Hepatic stellate cell (primary cell): Measurements from ENCODE around the gene FAM107B.
A peak's percentile ranks its signal among the peaks of the same experiment; 100 is the strongest.

Experiments
- DNase-seq: peaks from one replicate; pipeline ENCODE4 v3.0.0; 2011; ENCODE audit warnings: low spot score

The FAM107B gene

GRCh38 chr10:14533295-14533694 is 241.4 kb downstream of the FAM107B start:
- DNase-seq = no peak

DNA sequence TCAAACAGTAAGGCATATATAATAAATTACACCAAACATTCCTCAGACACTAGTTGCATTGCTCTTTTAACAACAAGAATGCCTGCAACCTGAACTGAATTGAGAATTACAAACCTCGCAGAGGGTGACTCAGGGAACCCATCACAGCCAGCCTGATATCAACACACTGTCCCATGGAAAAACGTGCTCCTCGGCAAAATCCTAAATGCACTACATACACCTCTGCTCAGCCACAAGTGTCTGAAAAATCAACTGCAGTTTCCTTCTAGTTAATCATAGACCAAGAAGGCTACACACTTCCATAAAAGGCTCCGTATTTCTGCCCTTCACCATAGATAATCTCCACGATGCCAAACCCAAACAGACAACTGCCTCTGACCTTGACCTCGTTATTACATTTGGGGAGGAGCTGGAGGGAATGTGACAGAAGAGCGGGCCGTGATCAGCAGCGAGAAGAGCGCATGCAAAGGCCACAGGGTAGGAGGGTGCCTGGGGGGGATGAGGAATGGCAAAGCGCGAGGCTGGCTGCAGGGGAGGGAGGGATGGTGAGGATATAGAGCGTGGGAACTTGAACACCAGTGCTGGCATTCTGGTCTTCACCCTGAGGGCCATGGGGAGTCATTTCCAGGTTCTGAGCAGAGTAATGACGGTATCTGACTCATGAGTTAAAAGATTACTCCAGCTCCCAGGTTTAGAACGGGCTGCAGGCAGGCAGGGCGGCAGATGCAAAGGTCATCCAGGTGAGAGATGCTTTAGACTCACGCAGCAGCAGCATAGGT is 242.0 kb downstream of the FAM107B start:
- no peak for DNase-seq

- DNase-seq = no peak
These were observed 242.7 kb downstream of the FAM107B start for GRCh38 chr10:14531974-14532373.

GRCh38 chr10:14530465-14530864 is 244.2 kb downstream of the FAM107B start:
- DNase-seq = peak; percentile 21

- DNase-seq = no peak
These were observed 245.3 kb downstream of the FAM107B start for GRCh38 chr10:14529351-14529750.

DNA sequence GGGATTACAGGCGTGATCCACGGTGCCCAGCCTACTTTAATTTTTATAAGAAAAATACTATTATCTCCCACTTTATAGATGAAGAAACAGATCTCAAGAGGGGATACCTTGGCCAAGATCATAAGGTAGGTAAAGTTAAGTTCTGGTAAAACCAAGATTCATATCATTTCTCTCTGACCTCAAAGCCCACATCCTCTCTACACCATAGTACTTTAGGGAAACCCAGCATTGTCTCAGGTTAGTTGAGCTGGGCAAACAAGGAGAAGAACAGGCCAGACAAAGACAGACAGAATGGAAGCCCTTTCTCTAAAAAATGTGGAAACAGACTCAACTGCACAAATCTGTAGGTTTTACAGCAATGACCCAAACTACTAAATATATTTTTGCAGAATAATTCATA is 246.2 kb downstream of the FAM107B start:
- DNase-seq = no peak

GRCh38 chr10:14527915-14528314 is 246.8 kb downstream of the FAM107B start:
- DNase-seq = no peak

DNA sequence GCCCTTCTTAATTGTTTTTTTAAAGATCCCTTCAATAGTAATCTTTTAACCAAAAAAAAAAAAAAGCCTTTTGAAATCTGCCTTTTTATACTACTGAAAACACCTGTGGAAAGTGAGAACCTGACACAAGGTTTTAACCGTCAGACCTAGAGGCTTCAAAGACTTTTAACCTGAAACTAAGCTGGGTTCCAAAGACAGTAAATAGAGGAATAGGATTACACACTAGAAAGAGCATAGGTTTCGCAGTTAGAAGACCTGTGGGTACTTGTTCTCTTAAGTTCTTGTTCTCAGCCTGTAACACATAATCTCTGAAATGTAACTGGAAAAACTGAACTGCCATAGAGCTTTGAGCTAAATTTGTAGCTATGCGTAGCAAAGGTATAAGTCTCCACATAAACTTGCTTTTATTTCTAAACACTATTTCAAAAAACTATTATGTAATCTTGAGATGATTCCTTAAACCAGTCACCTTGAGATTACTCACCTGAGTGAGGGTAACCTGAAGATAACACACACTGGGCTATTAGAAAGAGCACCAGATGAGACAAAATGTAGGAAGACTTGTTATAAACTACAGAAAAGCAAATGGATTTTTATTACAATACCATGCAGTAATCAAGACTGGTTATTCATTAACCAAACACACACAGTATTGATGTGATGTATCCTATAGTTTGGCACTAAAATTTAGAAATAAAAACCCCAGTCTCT is 247.4 kb downstream of the FAM107B start:
- DNase-seq = no peak

DNA sequence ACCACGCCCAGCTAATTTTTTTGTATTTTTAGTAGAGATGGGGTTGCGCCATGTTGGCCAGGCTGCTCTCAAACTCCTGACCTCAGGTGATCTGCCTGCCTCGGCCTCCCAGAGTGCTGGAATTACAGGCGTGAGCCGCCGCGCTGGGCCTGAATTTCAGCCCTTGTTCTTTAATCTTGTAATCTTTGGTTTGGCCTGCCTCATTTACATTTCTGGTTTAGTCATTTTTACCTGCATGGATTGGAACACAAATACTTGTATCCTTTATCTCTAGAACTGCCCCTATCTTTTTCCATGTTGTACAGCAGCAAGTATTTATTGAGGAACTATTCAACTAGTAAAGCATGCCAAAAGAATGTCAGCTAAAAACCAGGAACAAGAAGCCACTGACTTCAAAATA is 248.4 kb downstream of the FAM107B start:
- DNase-seq = no peak

DNA sequence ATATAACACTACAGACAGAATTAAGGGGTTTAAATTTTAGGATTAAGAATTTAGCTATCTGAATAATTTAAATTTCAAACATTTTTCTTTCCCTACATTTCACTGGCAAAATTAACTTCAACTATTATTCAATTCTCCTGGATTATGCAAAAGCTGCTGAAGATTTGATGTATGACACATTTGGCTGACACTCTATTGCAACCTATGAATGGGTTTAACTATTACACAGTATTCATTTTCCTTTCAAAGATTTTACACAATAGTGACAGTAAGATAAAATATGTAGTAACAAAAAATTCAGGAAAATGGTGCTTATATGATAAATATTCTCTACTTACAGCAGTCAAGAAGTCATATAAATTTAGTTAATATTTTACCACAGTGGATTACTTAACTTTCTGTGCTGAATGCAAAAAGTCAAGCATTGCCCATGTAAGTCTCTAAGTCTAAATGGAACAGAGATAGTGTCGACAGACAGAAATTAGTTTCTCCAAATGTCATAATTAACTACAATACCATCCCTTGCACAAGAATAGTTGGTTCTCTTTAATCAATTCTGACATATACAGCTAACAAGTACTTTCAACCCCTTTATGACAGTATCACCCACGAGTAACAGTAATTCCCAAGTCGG is 249.9 kb downstream of the FAM107B start:
- DNase-seq = no peak

DNA sequence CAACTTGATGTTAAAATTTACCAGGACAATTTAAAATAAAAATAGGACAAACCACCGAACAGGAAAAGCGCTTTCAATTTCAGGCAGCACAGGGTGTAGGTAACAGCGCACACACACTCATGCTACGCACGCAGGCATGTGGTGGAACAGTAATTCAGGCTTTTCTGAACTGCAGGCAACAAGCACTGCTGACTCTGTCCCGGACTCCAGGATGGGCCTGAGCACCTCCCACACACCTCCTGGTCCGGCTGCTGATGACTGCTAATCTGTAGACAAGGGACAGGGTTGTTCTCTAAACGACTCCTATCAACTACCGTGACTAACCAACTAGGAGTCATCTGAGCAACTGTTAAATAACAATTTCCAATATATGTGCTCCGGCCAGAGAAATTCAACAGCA is 251.4 kb downstream of the FAM107B start:
- no peak for DNase-seq

DNA sequence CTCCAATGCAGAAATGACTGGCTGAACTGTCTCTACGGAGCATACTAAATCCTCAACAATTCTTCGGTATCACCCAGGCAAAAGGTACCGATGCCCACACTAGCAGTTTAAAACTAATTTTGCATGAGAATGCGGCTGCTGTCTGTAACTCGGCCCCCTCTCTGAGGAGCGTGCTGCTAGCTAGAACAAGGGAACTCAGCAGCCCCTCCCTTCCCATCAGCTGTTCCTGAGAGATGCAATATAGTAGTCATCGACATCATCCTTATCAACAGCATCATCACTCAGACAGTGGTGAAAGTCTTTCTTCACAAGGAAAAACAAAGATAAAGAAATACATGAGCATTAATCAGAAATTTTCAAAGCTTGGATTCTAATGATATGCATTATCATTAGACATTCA is 254.9 kb downstream of the FAM107B start:
- no peak for DNase-seq

DNA sequence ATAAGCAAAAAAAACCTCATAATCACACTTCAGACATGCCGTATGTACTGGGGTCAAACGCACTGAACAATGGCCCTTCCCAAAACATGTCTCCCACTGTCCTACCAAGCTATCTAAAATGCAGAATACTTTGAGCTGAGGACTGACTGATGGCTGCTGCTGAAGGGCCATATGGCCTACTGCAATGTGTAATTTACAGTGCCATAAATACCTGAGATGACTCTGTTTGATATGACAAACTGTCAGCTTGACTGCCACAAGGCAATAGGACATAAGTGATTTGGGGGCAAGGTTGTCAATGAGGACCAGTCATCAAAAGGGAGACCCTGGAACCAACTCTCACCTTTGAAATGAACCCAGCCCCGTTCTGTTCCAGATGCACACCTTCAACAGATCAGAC is 256.5 kb downstream of the FAM107B start:
- no peak for DNase-seq

- DNase-seq = no peak
These were observed 261.6 kb downstream of the FAM107B start for GRCh38 chr10:14513123-14513522.

GRCh38 chr10:14510346-14510745 is 264.4 kb downstream of the FAM107B start:
- no peak for DNase-seq

DNA sequence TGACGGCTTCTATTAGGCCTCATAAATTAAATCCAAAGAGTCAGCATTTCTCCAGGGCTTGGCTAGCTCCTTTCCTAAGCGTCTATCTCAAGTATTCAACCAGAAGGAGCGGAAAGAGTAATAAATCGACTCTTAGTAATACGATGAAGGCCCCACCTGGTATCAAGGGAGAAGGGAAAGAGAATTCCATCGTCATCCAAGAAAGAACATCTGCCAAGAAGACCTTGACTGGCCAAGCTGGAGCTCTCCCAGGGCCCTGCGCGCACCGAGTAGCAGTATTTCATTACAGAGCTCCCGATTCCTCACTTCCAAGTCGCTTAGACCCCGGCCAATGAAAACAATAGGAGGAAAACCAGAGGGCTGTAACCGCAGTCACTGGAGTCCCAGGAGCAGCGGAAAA is 266.0 kb downstream of the FAM107B start:
- DNase-seq = no peak

DNA sequence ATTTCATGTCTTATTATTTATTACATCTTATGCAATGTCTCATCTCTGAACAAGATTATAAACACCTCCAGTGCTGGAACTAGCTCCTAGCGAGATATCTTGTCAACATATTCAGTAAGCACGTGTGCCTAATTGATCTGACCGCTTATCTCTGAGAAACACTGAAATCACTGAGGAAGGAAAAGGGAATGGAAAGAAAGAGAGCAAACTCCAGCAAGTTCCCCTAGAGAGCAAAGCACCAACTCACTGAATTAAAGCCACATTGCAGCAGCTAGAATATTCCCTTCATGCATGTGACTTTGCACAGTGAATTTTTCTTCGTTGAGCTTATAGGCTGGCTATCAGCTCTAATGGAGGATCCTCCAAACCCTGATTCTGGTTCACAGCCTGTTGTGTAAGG is 266.9 kb downstream of the FAM107B start:
- no peak for DNase-seq

DNA sequence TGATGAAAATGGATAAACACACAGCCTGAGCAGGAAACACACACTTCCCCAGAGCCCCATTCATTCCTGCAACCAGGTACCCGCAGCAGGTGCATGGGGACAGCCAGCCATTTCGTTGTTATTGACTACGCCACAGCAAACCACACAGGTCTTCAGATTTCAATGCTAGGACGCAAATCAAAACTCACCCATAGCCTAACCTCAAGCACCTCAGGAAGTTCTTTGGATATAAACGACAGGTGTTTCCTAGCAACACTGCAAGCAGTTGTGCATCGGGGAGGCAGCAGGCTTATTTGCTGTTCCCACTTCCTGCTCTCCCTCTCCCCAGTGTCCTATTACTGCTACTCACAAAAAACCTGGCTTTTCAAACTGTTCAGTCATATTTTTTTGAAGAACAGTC is 267.5 kb downstream of the FAM107B start:
- no peak for DNase-seq

DNA sequence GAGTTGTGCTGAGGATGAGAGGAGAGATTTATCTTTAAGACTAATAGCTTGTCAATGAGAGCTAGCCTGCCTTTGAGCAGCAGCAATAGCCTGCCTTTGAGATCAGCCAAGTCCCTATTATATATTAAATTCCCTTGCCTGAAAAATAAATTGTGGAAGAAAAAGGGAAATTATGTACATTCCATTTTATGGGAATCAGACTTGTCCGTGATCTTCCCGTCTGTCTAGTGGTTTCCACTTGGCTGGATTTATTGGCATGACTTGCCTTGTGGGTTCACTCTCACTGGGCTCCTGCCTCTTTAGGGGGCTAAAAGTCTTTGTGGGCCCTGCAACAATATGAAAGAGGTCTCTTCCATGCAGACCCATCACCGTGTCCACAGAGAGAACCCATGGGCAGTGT is 272.3 kb downstream of the FAM107B start:
- no peak for DNase-seq

GRCh38 chr10:14500172-14500765 is 274.4 kb downstream of the FAM107B start:
- no peak for DNase-seq

DNA sequence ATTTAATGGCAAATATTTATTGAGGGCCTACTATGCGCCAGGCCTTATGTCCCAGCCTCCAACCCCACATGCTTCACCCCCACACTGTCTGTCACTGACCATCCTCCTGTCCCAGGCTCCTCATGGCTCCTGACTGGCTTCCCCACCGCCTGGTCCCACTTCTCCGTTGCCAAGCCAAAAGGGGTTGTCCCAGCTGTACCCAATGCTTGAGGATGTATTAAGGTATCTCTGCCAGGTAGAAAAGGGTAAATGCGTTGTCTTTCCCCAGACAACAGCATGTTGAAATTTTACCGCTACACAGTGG is 275.1 kb downstream of the FAM107B start:
- no peak for DNase-seq

- DNase-seq = no peak
These were observed 276.4 kb downstream of the FAM107B start for GRCh38 chr10:14498326-14498725.

GRCh38 chr10:14491811-14492210 is 282.9 kb downstream of the FAM107B start:
- no peak for DNase-seq
